Myocyte (in vitro differentiated cells): ENCODE data around the gene RAP1GDS1. TPM values are rescaled to one million over a fixed set of nuclear protein-coding genes. Genes with fewer than 3 reads are reported as not detected.
"Not testable (repeated sequence)": the region's sequence is repeated elsewhere in the genome, so short reads cannot be mapped to it uniquely, and the experiment has no call there.

Source experiments
- DNase-seq: peaks from one replicate; pipeline ENCODE4 v3.0.0-alpha.2; 2012; ENCODE audit warnings: low read depth
- total RNA-seq: library from RNA; depleted of rRNA; stranded (reverse); fragments of >200 nt; gene quantifications from 2 replicates; pipeline ENCODE4 v1.2.3, GENCODE V29; 2014

RAP1GDS1 gene
- total RNA-seq, 1 donor from 2014 or later = 74.3 TPM

DNA sequence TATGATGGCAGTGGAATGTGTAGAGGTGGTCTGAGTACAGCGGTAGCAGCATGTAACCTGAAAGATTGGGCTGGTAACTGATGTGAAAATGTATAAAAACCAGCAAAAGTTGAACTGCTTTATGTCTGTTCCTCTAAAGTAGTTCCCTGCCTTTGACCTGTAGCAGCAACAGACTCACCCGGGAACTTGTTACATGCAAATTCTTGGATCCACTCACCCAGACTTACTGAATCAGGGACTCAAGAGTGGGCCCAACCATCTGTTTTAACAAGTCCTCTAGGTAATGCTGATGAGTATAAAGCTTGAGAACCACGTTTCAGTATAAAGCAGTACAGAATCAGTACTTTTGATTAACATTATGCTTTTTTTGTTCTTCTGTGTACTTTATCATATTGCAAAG, 84.7 kb downstream of the RAP1GDS1 start:
- DNase-seq = no peak

- no peak for DNase-seq
Measured at GRCh38 chr4:98352396-98352795, 91.2 kb downstream of the RAP1GDS1 start.

GRCh38 chr4:98352940-98353339, 91.8 kb downstream of the RAP1GDS1 start:
- DNase-seq = no peak

GRCh38 chr4:98358630-98359248, 97.6 kb downstream of the RAP1GDS1 start:
- DNase-seq = no peak

- DNase-seq = no peak
Measured at GRCh38 chr4:98359646-98360045, 98.5 kb downstream of the RAP1GDS1 start.

DNA sequence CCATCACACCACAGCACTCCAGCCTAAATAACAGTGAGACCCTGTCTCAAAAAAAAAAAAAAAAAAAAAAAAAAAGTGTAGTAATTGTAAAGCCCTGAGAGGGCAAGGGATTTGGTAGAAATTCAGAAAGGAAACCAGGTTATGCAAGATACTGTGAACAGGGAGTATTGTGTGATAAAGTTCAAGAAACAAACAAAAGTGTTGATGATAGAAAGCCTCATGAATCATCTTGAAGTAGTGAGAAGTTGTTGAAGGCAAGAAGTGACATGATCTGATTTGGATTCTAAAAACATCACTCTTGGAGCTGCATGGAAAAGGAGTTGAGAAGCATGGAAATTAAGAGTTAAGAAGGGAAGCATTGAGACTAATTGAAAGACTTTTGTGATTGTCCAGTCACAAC, 102.2 kb downstream of the RAP1GDS1 start:
- DNase-seq = no peak

DNA sequence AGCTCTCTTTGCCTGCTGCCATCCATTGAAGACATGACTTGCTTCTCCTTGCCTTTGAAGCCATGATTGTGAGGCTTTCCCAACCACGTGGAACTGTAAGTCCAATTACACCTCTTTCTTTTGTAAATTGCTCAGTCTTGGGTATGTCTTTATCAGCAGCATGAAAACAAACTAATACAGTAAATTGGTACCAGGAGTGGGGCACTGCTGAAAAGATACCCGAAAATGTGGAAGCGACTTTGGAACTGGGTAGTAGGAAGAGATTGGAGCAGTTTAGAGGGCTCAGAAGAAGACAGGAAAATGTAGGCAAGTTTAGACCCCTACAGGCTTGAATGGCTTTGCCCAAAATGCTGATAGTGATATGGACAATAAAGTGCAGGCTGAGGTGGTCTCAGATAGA, 105.1 kb downstream of the RAP1GDS1 start:
- DNase-seq = not testable (repeated sequence)

DNA sequence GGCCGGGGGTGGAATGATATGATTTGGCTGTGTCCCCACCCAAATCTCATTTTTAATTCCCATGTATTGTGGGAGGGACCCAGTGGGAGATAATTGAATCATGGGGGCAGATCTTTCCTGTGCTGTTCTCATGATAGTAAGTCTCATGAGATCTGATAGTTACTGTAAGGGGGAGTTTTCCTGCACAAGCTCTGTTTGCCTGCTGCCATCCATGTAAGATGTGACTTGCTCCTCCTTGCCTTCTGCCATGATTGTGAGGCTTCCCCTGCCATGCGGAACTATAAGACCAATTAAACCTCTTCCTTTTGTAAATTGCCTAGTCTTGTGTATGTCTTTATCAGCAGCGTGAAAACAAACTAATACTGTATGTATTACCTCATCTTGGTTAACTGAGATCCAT, 106.8 kb downstream of the RAP1GDS1 start:
- DNase-seq = not testable (repeated sequence)

- DNase-seq = no peak
Measured at GRCh38 chr4:98369322-98369721, 108.1 kb downstream of the RAP1GDS1 start.

GRCh38 chr4:98374643-98375042, 113.5 kb downstream of the RAP1GDS1 start:
- DNase-seq = peak; percentile 61

- peak; percentile 35 for DNase-seq
Measured at GRCh38 chr4:98377559-98377958, 116.4 kb downstream of the RAP1GDS1 start.

DNA sequence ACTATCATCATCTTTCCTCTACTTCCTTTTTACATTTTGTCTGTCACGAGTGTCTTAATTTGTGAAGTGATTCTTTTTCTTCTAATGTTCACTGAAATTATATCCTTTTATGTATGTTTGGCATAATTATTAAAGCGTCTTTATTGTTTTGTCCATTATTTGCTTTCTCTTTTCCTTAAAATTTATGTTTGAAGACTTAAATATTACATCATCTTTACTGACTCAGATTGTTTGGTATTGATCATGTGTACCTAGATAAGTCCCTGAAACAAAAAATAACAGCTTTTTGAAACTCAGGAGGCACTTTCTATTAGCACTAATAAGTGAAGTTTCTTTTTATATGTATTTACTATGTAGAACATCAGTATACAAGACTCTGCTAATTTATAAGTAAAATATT, 120.1 kb downstream of the RAP1GDS1 start:
- DNase-seq = no peak

GRCh38 chr4:98383431-98384106, 122.4 kb downstream of the RAP1GDS1 start:
- DNase-seq = no peak

GRCh38 chr4:98385831-98386230, 124.6 kb downstream of the RAP1GDS1 start:
- no peak for DNase-seq

- no peak for DNase-seq
Measured at GRCh38 chr4:98387345-98388026, 126.3 kb downstream of the RAP1GDS1 start.

GRCh38 chr4:98394134-98394533, 132.9 kb downstream of the RAP1GDS1 start:
- DNase-seq = no peak

GRCh38 chr4:98399915-98400314, 138.7 kb downstream of the RAP1GDS1 start:
- DNase-seq = no peak

GRCh38 chr4:98406819-98407218, 145.6 kb downstream of the RAP1GDS1 start:
- no peak for DNase-seq

DNA sequence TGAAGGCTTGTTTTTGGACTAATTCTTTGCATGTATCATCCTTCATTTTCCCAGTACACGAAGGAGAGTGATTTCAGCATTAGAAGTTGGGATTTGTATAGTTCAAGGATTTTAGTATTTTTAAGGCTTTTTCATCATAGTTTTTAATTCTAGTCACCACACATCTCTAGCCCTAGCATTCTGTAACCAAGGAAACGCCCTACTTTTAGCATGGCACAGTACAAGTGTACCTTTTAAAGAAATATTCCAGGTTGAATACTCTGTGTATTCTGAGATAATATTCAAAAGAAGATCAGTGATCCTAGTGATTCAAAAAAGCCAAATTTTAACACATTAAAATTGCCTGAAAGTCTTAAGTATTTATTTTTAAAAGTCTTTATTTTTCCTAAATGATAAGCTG, 150.5 kb downstream of the RAP1GDS1 start:
- DNase-seq = no peak

GRCh38 chr4:98416844-98417243, 155.7 kb downstream of the RAP1GDS1 start:
- DNase-seq = no peak

DNA sequence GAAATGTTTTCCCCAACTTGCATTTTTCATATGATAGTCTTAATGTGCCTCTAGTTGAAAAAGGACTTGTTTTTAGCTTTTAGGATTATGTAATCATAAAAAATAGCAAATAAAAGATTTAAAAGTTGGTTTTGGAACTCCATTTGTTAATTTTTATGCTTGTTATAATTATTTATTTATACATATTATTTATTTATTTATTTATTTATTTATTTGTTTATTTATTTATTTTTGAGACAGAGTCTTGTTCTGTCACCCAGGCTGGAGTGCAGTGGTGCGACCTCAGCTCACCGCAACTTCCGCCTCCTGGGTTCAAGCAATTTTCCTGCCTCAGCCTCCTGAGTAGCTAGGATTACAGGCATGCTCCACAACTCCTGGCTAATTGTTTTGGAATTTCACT, 159.0 kb downstream of the RAP1GDS1 start:
- DNase-seq = not testable (repeated sequence)

DNA sequence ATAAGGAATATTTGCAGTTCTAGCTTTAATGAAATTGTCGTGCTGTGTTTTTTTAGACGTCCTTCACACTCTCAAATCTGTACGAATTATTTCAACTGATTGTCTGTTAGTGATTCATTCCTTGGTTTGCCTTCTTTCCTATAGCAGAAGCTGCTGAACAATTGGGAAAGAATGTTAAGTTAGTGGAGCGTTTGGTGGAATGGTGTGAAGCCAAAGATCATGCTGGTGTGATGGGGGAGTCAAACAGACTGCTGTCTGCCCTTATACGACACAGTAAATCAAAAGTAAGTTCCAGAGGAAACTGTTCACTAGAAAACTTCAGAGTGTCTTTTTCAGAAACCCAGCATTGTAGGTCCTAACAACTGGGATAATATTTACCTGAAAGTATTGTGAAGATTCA, 159.9 kb downstream of the RAP1GDS1 start:
- no peak for DNase-seq

DNA sequence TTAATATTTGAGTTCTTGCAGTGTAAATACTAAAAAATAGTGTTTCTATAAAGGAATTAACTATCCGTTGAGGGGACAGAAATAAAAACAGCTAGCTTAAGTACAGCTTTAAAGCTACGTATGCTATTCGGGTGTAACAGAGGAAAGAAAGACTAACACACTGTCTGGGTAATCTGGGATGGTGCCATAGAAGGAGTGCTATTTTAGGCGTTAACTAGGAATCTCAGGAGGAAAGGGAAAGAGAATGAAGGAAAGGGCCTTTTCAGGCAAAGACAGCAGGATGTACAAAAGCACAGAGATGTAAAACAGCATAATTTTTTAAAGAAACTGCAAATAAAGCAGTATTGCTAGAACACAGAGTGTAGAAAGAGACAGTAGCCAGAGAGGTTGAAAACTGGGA, 161.8 kb downstream of the RAP1GDS1 start:
- no peak for DNase-seq
